ENCODE results near the gene PTGES3.

The PTGES3 gene

DNA sequence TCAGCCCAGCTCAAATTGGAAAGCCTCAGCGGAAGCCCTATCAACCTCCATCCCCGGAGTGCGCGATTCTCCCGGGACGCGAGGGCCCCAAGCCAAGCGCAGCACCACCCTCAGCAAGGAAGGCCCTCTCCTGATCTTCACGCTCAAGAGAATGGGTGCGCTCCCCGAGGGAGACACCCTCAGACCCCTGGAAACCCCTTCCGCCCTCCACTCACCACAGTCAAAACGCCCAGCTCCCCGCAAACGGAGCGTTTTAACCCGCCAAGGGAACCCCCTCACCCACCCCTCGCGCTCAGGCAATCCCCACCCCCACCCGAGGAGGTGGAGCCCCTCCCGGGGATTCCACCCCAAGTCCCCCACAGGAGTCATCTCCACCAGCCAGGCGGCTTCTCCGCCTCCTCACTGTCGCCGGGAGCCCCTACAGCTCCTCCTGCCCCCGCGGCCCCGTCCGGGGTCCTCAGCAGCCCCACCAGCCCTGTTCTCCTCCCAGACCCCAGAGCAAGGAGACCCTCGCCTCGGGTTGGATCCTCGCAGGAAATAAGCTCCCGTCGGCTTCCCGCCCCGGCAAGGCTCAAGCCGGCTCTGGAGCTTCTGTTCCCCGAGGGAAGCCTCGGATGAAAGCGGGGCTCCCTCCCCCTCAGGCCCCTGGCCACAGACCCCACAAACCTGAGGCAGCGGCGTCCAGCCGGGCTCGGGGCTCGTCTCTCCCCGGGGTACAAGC, 58.5 kb downstream of the PTGES3 start:
- no peak for FAIRE-seq
- no peak for DNase-seq (ENCODE audit: low spot score)

DNA sequence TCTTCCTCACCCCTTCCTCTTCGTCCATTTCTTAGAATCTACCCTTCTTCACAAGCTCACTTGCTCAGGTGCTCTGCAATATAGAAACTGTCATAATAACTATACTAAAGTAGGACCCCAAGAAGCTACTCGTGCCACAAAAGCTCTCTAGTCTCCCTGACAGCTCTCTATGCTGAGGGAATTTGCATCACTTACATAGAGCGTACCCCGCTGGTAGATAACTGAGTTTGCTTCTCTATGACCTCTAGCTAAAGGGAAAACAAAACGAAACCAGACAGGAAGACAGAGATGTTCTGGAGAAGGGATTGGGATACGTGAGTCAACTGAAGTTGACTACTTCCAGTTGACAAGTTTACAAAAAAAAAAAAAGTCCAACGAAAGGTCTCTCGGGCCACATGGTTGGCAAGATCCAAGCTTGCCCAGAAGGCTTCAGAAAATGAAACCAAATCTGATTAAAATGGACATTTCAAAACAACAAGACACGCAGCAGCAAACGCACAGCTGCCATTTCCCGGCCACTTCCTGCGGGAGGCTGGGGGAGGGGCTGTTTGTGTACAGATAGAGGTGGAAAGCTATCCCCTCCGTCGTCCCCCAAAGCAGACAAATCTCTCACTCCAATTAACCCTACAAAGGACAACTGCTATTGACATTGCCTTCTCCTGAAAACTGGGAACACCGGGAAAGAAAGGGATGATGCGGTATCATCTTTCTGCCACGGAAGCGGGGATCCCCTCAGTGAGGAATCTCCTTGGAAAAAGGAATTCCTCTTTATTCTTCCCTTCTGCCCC, 59.2 kb downstream of the PTGES3 start:
- FAIRE-seq (no peak), DNase-seq (ENCODE audit: low spot score) (peak; percentile 29)

DNA sequence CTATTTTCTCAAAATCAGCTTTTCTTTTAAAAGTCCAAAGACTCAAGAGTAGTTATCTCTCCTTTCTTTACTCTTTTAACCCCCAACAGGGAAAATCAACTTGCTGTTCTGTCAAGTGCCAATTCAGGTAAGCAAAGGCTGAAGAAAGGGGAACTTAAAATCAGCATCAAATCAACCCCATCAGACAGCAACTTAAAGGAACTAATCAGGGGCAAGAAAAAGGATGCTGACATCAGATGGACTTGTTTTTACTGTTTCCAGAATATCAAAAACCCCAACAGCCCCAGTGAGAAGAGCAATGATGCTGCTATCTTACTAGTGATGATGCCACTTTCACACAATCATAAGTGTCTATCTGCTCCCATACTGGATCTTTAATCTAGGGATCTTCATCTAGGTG, 61.4 kb downstream of the PTGES3 start:
- DNase-seq (ENCODE audit: low spot score) (no peak), FAIRE-seq (no peak)

DNA sequence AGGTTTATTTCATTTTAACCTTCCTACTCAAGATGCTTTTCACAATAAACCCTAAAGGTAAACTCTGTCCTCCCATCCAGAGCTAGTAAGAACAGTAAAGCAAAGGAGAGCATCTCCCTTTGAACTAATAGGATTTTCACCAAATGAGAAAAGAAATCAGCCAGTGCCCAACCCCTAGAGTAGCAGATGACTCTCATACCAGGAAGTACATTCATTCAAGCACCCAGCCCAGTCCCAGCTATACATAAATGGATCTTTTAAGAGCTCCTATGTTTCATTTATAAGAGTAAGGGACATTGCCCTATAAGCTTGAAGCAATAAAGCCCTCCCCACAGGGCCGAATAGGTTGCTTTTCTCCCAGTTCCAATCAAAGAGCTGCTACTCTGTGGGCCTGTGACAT, 65.5 kb downstream of the PTGES3 start:
- no peak for DNase-seq (ENCODE audit: low spot score)
- FAIRE-seq = no peak

DNA sequence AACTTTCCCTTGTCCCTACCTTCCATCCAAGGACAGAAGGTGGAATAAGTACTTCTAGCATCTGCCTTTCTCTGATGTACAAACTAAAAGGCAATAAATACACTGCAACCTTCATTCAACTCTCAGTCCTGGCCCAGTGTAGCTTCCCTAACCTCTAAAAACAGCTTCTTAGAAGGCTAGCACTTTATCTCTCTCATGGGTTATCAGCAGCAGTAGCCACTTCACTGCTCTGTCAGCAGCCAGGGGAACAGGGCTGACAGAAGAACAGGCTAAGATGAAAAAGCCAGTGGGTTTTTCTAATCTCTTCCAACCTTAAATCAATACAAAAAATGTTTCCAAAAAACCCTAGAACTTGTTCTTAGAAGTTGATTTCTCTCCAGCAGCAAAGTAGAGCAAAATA, 71.2 kb downstream of the PTGES3 start:
- no peak for DNase-seq (ENCODE audit: low spot score)

DNA sequence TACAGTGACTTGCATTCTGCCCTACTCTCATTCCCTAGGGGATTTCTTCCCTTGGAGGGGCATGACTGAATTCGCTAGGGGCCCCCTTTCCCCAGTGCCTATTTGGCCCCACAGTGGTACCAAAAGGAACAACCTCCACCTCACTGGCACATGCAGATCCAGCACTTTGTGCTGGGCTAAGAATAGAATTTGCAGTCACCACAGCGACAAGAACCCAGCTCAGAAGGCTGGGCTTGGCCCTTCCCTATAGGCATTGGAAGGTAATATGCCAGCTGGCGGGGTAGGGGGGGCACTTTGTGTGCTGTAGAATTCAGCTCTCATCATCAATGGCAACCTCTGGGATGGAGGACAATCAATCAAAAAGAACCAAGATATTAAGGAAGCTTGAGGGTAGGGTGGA, 71.8 kb downstream of the PTGES3 start:
- FAIRE-seq = no peak
- no peak for DNase-seq (ENCODE audit: low spot score)

More for the DNA sequence above, 71.2 kb downstream of the PTGES3 start:
- FAIRE-seq = no peak

DNA sequence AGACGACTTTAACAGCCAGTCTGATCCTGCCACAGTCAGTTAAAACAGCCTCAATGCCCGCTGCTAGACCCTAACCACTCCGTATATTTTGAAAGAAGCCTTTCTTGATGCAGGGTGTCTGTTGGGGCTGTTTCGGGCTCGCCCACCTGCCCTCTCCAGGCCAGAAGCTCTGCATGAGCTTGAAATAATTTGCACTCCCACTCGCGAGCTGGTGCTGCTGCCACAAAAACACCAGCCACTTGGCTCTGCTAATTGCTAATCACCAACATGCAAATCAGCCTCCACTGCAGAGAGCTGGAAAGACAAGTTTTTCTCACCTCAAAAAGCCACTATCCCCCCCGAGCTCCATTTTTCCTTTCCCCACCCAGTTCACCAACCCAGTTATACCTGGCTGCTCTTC, 73.5 kb downstream of the PTGES3 start:
- DNase-seq (ENCODE audit: low spot score) = no peak
- no peak for FAIRE-seq
